ENCODE measurements around the gene TCF4. TPM values are rescaled to one million over a fixed set of nuclear protein-coding genes. Genes with fewer than 3 reads are reported as not detected.

The TCF4 gene
- total RNA-seq, 1 donor from 2014 or later: 344 TPM

DNA sequence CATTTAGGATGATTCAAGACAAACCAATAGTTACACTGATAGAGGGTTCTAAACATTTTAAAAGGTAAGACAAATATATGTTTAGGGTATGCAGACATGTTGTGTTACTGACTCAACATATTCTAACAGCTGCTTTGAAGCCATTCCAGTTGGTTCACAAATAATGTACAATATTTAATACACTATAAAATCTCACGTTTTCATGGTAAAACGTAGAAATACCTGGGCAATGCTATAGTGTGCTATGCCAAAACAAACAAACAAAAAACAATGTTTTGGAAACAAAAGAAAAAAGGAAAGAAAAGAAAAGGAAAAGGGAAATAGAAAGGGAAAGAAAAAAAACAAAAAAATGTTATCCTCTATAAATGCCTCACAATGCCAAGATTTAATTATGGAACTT lies 277.1 kb downstream of the TCF4 start:
- DNase-seq (ENCODE audit: extremely low read depth, low read depth, low spot score): no peak

DNA sequence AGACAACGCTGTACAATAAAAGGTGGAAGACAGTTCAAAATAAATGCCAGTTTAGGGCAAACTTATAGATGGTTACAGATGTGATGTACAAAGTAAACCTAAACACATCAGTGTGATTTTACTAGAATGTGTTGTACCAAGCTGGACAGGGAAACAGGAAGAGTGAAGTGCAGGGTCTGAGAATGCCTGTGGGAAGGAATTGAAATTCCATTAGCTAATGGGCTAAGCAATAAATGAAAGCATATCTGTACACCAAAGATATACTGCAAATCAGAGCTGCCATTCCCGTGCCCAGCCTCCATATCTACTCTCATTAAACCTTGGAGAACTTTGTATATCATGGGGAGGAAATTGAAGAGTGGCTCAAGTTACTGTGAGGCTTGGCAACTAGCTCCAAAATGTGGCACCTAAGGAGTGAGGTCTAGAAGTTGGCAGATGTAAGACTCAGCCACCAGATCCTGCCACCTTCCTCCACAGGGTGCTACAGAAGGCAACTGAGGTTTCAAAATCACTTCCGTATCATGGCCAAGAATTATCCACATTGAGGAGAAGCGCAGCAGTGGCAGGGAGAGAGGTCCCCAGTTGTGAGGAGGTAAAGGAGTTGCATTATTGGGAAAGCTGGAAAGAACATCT lies 277.8 kb downstream of the TCF4 start:
- DNase-seq (ENCODE audit: extremely low read depth, low read depth, low spot score): no peak

DNA sequence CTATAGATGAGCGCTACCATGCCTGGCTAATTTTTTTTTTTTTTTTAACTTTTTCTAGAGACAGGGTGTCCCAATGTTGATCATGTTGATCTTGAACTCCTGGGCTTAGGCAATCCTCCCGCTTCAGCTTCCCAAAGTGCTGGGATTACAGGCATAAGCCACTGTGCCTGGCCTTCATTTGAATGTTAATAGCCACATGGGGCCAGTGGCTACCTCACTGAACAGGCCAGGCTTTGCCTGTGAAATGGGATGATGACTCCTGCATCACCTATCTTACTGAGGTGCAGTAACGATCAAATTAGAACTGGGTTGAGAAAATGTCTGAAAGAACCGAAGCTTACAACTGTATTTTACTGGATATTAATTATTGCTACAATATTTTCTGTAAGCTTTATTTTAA lies 278.7 kb downstream of the TCF4 start:
- DNase-seq (ENCODE audit: extremely low read depth, low read depth, low spot score): no peak

DNA sequence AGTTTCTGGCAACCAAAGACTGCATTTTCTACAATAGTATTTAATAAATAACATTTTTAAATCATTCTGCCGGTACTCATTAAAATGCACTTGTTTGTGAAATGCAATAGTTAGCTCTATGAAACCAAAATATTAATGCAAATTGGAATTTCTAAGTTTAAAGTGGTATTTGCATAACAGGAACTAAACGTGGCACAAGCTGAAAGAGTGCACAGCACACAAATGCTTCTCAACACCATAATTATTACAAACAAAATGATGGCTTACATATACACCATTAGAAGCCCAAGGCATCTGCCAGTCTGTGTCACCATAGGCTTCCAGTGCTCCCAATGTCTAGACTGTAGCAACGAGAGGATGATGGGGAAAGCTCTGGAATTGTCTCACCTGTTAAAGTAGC lies 280.5 kb downstream of the TCF4 start:
- no peak for DNase-seq (ENCODE audit: extremely low read depth, low read depth, low spot score)

DNA sequence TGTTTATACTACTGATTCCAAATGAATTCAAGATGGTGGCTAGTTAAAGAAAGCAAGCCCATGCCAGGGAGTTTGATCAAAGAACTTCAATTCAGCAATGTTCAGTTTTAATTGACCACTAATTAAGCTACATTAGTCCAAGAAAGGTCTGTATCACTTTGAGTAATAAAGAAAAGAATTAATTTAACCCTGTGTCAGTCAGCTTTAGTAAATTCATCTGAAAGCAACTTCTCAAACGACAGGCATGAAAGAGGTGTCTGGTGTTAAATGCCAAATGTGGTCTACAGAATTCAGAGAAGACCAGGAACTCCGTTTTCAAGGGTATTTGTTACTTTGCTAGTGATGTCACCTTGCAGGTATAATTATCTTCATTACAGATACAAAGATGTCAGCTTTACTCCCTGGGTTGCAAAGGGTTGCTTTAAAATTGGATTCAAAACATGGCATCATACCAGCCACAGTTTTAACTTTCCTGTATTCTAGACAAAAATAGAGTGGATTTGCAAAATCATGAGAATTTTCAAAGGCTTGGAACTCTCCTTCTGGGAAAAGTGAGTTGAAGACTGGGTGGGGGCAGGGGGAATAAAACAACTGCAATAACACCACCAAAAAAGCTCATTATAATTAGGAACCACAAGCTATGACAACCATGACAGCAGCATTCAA lies 281.5 kb downstream of the TCF4 start:
- DNase-seq (ENCODE audit: extremely low read depth, low read depth, low spot score): no peak

DNA sequence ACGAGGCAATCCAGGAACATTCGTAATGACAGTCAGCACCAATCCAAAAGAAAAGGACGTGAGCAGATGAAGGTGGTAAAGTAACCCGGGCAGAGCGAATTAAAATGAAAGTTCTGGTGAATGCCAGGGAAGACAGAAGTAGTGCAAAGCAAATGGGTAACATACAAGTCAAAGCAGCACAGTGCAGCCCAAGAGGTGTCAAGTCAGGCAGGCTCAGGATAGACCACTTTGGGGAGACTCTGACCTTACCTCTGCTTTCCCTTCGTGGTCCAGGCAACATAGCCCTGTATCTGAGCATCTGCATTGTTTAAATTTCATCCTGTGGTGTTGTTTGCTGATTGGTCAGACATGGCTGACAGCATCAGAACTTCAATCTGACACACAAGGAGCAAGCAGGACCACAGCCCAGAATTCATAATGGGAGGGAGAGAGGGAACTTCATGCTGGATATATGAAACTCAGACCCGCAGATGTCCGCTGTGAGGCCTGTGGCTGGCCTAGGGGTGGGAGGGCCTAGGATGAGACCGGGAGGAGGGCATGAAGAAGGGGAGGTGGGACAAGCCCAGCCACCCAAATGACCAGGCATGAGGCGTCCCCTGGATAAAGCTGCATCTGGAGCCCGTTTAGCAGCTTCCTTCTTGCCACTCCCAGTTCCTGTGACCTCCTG lies 285.7 kb downstream of the TCF4 start:
- DNase-seq (ENCODE audit: extremely low read depth, low read depth, low spot score): no peak

DNA sequence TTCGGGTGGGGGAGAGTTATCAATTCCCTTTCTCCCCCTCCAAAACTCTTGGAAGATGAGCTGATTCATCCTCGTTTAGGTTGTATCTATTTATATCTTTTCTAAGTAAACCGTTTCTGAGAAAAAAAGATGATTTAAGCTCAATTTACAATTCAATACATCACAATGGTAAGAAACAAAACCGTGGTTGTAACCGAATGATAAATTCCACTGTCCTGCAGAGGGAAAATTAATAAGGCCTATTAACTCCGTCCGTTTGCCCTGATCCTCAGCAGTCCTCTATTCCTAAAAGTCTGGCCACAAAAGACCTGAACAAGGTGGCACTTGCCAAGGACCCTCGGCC lies 286.2 kb downstream of the TCF4 start:
- no peak for DNase-seq (ENCODE audit: extremely low read depth, low read depth, low spot score)

DNA sequence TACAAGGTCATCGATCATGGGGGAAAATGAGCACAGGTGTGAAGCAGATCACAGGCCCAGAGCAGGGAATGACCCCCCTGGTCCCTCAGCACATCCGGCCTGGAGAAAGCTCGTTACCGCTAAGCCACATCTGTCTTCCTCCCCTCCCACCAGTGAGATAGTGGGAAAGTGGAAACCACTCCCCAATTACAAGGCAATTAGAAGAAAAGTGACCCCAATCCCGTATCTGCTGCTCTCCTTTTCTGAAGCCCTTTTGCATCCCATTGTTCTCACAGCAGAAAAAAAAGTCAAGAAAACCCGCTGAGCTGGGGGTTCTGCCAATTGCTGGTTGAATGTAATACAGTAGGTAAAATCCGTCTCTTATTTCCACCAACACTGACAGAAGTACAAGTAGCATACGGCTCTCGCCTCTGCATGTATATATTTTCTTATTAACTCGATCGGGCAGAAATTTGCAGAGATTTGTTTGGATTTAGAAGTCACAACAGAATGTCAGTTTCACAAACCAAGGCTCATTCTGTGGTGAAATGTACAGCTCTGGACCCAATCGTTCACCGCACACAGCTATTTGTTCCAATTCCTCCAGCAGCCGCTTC lies 287.0 kb downstream of the TCF4 start:
- DNase-seq (ENCODE audit: extremely low read depth, low read depth, low spot score): no peak

DNA sequence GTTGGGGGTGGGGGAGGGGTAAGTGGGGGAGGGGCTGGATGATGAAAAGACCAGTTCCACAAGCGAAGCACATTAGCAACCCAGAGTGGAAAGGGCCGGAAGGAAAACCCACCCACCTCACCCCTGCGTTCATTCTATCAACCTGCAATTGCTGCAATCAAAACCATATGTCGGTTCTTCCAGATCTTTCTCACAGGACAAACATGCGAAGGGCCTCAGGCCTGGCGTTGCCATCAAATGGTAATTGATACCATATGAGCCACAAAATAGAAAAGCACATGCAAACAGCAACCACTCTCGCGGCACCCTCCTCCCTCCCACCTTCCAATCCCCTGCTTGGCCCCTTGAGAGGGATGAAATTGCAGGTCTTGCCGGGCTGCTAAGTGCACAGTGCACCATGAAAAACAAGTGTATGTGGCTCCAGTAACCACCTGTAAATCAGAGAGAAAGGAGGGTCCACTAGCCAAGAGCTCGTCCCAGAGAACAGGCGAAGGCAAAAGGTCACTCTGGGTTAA lies 287.5 kb downstream of the TCF4 start:
- no peak for DNase-seq (ENCODE audit: extremely low read depth, low read depth, low spot score)

DNA sequence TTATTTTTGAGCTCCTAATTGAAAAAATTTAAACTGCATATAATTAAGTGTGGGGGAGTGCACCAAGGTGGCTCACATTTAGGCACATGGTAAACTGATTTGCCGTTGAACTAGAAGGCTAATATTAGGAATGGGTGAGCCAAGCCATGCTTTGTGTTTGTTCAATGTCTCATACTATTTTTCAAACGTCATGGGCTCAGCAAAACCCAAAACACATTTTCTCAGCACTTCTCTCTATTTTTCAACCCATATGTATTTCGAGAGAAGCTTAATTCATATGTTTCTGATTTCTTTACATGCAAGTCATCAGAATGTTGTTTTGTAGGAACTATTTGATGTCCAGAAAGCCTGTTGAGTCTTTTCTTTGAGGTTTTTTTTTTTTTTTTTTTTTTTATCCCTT lies 291.2 kb downstream of the TCF4 start:
- no peak for DNase-seq (ENCODE audit: extremely low read depth, low read depth, low spot score)

DNA sequence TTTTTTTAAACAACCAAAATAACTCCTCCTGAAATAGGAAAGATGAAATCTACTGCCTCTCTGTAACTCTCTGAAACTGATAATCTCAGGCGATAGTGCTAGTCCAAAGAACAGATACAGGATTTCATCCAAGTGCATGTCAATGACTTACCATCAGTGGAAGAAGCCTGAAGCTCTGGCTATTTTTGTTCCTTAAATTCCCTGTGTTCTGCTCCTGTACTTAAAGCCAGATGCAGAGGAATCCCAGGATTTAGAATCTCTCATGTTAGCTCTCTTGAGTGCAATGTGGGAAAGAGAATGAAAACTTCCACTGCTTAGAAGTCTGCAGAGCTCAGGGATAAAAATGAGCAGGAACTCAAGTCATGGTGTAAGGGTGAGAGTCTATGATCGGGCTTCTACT lies 291.9 kb downstream of the TCF4 start:
- no peak for DNase-seq (ENCODE audit: extremely low read depth, low read depth, low spot score)

DNA sequence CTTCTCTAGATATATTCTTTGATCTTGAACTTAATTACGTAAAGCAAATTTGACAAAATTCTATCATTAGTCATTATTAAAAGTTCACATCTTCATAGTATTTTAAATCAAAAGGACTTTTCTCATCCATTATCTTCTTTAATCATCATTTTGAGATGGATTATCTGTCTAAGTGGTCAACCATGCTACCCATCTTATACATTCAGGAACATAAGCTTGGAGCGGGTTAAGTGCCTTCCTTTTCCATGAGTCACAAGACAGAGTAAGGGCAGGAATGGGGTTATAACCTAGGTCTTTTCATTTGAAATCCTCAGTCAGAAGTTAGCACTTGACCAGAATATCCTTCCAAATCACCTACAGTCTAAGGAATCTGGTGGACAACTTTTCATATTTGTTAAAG lies 297.1 kb downstream of the TCF4 start:
- no peak for DNase-seq (ENCODE audit: extremely low read depth, low read depth, low spot score)

DNA sequence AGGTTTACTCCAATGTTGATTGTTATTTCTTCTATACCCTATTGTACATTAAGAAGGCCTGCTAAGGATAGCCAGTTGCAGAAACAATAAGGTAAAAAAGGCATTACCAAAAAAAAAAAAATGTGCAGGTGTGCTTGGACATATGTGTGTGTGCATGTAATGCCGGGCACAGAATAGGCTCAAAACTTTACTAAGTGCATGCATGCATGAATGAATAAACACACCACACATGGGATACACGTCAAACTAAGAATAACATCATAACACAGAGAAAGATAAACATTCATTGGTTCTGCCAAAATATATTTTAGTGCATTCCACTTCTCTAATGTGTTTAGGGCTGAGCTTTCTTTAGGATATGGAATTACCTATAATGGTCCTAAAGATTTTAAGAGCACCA lies 298.2 kb downstream of the TCF4 start:
- no peak for DNase-seq (ENCODE audit: extremely low read depth, low read depth, low spot score)

DNA sequence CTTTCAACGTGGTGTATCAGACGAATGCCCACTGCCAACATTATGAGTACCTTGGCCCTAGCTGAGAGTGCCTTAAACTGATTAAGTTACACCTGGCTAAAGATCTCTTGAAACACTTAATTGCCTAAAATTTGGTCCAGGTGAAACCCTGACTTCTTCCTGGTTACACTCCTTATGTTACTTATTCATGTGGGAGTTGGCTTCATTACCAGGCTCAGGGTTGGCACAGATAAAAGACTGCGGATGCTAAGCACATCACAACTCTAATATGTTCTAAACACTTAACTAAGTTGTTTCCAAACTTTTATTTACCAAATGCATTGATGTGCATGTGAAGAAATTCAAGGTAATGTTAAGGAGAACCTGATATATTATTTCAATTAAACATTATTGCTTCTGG lies 298.9 kb downstream of the TCF4 start:
- no peak for DNase-seq (ENCODE audit: extremely low read depth, low read depth, low spot score)

DNA sequence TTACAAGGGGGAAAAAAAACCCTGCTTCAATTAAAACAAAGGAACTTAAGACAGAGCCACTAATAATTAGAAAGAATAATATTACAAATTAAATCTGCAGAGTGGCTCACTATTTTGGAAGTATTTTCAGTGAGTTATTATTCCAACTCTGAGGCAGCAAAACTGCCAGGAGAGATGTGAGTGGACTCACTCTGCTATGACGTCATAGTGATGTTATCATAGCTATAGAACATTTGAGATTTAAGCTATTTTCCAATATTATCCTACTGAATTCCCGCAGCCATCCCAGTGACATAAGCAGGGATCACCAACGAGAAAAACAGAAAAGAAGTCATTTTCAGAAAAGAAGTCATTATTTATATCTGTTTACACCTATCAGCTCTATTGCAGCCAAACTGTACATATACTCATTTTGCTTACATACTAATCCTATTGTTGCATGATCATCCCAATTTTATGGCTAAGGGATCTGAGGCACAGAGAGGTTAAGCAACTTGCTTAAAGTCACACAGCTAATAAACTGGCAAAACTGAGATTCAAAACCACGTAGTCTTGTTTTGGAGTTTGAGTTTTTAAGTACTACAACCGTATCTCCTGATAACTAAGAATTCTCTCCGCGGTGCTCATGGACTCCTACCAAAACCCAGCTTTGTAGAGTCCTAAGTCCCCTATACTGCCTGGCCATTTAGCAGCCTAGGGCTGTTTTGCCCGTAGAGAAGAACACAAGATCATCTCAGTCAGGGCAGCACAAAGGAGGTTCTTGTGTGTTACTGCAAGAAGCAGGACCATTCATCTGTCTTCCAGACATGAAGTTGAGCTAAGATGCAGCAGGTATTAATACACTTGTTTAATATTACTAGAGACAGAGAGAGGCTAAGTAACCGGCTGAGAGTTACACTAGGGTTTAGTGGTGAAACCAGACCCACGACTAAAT lies 299.8 kb downstream of the TCF4 start:
- DNase-seq (ENCODE audit: extremely low read depth, low read depth, low spot score): no peak

DNA sequence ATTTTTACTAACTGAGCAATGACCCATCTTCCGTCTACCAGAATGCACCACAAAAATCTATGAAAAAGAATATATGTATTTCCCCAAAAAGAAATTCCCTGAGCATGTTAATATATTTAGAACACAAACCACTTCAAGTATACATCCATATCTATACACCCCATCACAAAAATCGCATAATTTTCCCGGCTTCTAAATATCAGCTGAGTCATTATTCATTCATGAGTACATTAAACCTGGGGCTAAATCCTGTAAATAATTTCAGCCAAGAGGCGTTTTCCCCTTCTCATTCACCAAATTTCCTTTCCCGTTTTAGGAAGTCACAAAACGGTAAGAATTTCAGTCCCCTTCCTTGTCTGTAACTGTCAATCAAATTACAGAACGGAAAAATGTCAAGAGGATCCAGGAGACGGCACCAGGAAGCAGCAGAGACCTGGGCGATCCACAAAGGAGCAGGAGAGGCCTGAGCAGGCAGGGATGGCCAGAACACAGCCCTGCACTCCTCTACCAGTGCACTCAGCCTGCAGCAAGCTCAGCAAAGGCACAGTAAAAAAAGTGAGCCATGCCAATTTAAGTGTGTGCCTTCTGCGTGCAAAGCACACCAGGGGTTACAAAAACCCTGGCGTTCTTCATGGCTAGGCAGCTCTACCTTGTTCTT lies 300.7 kb downstream of the TCF4 start:
- no peak for DNase-seq (ENCODE audit: extremely low read depth, low read depth, low spot score)

DNA sequence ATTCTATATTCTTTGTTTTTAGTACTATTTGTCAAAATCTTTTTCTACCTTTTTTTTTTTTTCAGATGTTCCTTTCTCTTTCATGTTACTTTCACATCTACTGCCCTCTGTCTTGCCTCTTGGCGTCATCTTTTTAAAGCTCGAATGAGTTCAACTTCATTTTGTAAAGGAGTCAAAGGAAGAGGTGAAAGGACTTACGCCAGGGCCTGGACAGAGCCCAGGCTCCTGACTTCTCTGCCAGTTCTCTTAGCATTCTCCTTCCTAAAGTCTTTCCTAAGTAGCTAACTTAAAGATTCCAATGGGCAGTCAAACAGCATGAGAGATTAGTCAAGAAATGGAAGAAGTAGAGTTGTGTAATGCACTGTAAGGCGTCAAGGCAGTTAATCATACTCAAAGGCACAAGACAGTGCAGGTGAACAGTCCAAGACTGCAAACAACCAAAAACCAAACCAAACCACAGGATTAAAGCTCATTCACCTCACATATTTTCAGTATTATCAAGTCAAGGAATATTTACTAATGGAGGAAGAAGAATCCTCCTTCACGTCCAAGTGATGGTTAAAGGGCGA lies 301.7 kb downstream of the TCF4 start:
- no peak for DNase-seq (ENCODE audit: extremely low read depth, low read depth, low spot score)

DNA sequence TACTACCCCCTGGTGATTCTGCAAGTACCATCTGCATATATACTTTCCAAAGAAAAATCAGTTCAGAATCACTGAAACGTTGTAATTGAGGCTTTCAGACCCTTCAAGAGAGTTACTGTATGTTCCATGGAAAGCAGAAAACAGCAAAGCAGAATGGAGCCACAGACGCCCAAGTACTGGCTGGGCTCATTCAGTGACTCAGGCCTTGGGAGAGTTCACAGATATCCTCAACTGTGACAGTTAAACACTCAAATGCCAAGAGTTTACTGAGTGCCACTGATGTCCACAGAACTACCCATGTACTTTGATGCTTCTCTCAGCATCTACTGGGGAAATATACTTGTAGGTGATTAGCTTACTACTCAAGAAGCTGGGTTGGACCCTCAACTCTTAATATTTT lies 303.4 kb downstream of the TCF4 start:
- DNase-seq (ENCODE audit: extremely low read depth, low read depth, low spot score): no peak

DNA sequence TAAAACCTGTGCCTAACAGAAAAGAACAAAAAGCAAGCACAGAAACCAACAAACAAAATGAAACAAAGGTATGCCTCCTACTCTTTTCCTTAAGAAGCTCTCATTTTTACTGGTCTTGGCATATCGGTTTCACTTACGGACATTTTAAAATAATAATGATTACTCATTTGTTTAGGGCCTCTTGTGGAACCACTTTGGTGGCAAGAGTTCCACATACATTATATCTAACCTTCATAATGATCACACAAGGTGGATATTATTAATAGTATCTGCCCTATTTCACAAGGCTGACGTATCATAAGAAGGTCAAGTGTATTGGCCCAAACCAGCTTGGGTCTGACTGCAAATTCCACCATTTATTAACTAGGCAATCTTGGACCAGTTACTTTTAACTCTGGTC lies 304.7 kb downstream of the TCF4 start:
- no peak for DNase-seq (ENCODE audit: extremely low read depth, low read depth, low spot score)

DNA sequence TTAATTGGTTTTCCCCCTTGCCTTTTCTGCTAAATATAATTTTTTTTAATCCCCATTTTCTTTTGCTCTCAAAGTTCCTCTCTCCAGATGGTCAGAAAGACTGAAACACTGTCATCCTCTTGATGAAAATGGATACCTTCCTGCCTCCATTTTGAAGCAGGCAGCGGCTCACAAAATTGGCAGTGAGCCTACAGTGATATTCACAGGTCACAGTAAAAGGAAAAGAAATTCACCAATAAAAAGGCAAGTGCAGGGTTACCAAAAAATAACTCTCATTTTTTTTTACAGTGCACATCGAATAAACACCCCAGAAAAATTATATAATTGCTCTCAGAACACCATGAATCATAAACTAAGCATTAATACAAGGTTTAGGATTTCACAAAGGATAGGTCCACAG lies 307.5 kb downstream of the TCF4 start:
- no peak for DNase-seq (ENCODE audit: extremely low read depth, low read depth, low spot score)

Data from glomerular endothelial cell (primary cell).